Stomach (tissue), 4 donors: Measurements from ENCODE around the gene UTP14C.

Experiments used
- EP300 ChIP-seq: sonication (generic); formaldehyde crosslinking; IDR thresholded peaks from one replicate; pipeline ENCODE4 v1.6.1; 2017; ENCODE audit warnings: antibody characterized with exemption
- POLR2A ChIP-seq, 4 donors: fragments of 450-650 bp; IDR thresholded peaks; one replicate each; pipeline ENCODE4 v1.6.1; 2016; ENCODE audit warnings: antibody characterized with exemption in 4 of 4, control low read depth in 2 of 4, mild to moderate bottlenecking in 1 of 4, moderate library complexity in 1 of 4
- POLR2AphosphoS5 ChIP-seq, 3 donors: sonication (generic); formaldehyde crosslinking; IDR thresholded peaks; one replicate each; pipeline ENCODE4 v1.6.1; 2016; ENCODE audit warnings: antibody characterized with exemption in 3 of 3
- TF ChIP-seq, protein P1 (sequence below), 7 experiments: fragments of 450-650 bp in 4 of 7; fragments of 200-600 bp in 3 of 7; sonication (generic) in 3 of 7; IDR thresholded peaks; one replicate each; pipeline ENCODE4 v1.5.1; 2016 to 2019; ENCODE audit warnings: antibody characterized with exemption in 7 of 7, control low read depth in 2 of 7, mild to moderate bottlenecking in 1 of 7

DNA sequence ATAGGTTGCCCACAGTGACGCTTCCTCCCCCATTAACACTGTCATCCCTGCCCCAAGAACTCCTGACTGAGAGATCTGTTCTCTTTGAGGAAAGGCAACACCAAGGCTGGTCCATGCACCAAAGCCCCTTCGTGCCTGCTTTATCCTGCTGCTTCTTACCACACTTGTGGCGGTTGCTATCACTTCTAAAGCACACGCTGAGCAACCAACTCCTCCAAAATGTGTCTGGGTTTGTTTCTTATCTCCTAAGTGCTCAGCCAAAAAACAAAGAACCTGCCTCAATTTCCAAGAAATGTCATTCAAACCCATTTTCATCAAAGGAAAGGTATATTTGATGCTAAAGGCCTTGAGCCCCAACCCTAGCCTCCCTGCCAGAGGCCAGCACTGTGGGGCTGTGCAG lies 27.9 kb upstream of the UTP14C start:
- TF ChIP-seq POLR2A (IDR thresholded peaks at IDR 0.05) (no peak), POLR2AphosphoS5 (IDR thresholded peaks at IDR 0.05) (no peak), EP300 (no peak)
- TF ChIP-seq, protein P1, sequence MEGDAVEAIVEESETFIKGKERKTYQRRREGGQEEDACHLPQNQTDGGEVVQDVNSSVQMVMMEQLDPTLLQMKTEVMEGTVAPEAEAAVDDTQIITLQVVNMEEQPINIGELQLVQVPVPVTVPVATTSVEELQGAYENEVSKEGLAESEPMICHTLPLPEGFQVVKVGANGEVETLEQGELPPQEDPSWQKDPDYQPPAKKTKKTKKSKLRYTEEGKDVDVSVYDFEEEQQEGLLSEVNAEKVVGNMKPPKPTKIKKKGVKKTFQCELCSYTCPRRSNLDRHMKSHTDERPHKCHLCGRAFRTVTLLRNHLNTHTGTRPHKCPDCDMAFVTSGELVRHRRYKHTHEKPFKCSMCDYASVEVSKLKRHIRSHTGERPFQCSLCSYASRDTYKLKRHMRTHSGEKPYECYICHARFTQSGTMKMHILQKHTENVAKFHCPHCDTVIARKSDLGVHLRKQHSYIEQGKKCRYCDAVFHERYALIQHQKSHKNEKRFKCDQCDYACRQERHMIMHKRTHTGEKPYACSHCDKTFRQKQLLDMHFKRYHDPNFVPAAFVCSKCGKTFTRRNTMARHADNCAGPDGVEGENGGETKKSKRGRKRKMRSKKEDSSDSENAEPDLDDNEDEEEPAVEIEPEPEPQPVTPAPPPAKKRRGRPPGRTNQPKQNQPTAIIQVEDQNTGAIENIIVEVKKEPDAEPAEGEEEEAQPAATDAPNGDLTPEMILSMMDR (IDR thresholded peaks at IDR 0.05): no peak
